A549 (cell line): ENCODE results near the gene NEK5.

Experiments
- BHLHE40 ChIP-seq: IDR thresholded peaks from 2 replicates; pipeline ENCODE4 v1.6.1; 2012; ENCODE audit warnings: low read depth, low read length, inconsistent platforms
- CTCF ChIP-seq: fragments of >200 bp; sonication (Bioruptor Twin); formaldehyde crosslinking; IDR thresholded peaks from 3 replicates; pipeline ENCODE4 v1.5.1; 2016
- KDM5A ChIP-seq: fragments of 200-600 bp; sonication (generic); IDR thresholded peaks from 2 replicates; pipeline ENCODE4 v1.6.1; 2016; ENCODE audit warnings: antibody characterized with exemption, mild to moderate bottlenecking
- MAX ChIP-seq: IDR thresholded peaks from 2 replicates; pipeline ENCODE4 v1.6.1; 2012
- PHF8 ChIP-seq: fragments of 200-600 bp; sonication (generic); IDR thresholded peaks from 2 replicates; pipeline ENCODE4 v1.6.1; 2016; ENCODE audit warnings: low read depth, mild to moderate bottlenecking, antibody characterized with exemption, moderate library complexity, borderline replicate concordance
- REST ChIP-seq: fragments of 200-600 bp; sonication (generic); IDR thresholded peaks from 2 replicates; pipeline ENCODE4 v1.6.1; 2016; ENCODE audit warnings: antibody characterized with exemption, mild to moderate bottlenecking, moderate library complexity
- ZFP36 ChIP-seq: fragments of 450-650 bp; IDR thresholded peaks from 2 replicates; pipeline ENCODE4 v1.6.1; 2014; ENCODE audit warnings: borderline replicate concordance; ENCODE audit not compliant: partially characterized antibody

- TF ChIP-seq BHLHE40 (no peak), CTCF (no peak), ZFP36 (no peak), MAX (no peak), PHF8 (no peak), REST (no peak), KDM5A (no peak)
These were observed 32.1 kb downstream of the NEK5 start for GRCh38 chr13:52096748-52097147.
